Astrocyte (in vitro differentiated cells and primary cell): ENCODE measurements around the gene GNB1L.

Source experiments
- CTCF ChIP-seq: IDR thresholded peaks from 2 replicates; pipeline ENCODE4 v1.5.1; 2011; ENCODE audit warnings: low read depth, mild to moderate bottlenecking, inconsistent platforms, low read length, moderate library complexity; ENCODE audit not compliant: insufficient read depth
- EZH2 ChIP-seq: IDR thresholded peaks from 2 replicates; pipeline ENCODE4 v1.6.1; 2012; ENCODE audit warnings: mild to moderate bottlenecking, low read length, inconsistent platforms; ENCODE audit not compliant: insufficient read depth

DNA sequence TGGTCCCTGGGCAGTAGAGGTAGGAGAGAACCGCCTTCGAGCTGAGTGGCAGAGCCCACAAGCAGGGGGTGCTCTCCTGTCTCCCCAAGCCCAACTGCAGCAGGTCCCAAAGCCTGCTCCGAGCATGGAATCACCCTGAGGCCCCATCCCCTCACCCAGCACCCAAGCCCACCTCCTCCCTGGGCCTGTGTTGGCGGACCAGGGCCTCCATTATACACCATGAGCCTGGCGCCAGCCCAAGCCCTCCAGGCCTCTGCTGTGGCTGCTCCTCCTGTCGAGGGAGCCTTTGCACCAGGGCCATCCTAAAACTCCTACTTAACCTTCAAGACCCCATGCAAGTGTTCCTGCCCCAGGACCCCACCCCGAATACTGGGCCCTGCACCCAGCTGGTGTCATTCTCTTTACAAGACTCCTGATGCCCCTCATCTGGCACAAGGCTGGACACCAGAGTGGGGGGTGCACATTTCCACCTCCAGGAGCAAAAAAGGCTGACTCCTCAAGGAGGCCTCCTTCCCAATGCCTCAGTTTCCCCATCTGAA lies 114.7 kb downstream of the GNB1L start:
- no peak for TF ChIP-seq CTCF
- TF ChIP-seq EZH2, result no peak
